GM19324 (cell line): Measurements from ENCODE around the gene PTPRK.

ENCODE experiments used
- ATAC-seq: cut with Tn5 transposase; IDR thresholded peaks from one replicate; pipeline ENCODE4 v1.9.1; 2021; ENCODE audit warnings: mild to moderate bottlenecking, moderate library complexity; ENCODE audit not compliant: unreplicated experiment, low FRiP score

PTPRK gene

DNA sequence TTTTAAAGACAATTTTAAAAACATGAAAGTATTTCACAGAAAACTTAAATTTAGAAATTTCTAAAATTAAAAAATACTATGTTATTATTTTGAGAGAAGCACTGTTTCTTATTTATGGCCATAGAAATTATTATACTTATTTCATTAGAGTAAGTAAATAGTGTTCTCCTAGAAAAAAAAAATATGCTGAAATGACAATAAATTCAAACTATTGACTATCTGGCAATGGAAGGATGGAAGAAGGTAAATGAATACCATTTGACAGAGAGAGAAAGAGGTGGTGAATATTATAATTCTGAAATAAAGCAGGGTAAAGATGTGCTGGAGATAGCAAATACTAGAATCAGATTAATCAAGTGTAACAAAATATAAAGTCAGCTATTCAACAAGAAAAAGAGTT is 294.8 kb downstream of the PTPRK start:
- ATAC-seq = no peak

DNA sequence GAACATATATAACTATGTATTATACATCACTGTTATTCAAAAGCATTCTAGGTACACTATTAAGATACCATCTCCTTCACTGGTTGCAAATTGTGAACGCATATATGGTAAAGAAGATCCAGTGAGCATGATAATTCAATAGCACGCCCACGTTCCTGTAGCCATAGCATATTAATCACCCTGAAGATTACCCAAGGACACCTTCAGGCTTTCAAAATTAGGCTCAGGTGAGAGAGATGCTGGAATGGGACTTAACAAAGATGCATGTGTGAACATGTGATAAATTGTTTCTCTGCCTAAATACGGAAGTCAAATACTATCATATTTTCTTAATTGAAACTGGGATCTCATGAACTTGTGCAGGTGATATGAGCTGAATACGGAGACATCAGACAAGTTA is 303.5 kb downstream of the PTPRK start:
- ATAC-seq = no peak

DNA sequence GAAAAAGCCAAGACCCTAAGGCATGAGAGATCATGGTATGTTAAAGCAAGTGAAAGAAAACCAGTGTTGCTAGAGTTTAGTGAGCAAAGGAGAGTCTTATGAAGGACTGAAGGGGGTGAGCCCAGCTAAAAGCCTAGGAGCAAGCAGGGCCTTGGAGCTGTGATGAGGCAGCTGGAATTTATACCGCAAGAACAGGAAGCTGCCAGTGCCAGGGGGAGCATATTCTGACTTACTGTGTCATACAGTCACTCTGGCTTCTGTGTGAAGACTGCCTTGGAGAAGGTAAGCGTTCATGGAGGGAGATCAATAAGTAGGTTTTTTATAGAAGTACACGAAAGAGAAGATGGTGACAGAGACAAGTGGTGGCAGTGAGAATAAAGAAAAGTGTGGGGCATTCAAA is 310.6 kb downstream of the PTPRK start:
- no peak for ATAC-seq

DNA sequence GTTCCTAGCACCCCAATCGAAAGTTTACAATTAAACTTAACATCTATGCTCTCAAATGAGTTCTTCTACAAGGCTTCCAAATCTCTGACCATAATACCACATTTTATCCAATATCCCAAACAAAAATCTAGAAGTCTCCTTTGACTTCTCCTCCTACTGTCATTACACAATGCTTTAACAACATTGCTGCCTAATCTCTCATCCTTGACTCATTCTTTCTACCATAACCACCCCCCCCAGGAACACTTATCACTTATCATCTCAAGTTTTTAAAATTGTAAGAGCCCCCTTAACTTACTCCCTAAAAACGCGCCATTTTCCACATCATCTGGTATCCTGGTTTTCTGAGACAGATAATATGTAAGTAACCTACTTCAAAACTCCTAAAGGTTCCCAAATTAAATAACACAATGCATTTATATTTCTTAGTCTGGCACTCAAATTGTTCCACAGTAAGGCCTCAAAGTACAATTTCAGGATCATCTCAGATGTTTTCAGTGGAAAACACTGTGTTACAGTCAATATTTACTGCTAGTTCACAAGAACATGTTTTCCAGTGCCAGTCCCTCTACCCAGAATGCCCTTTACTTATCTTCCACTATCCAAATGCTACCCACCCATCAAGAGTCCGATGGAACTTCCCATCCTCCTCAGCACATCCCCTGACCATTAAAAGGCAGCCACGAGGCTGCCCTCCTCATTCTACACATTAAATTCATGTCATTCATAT is 311.4 kb downstream of the PTPRK start:
- no peak for ATAC-seq

DNA sequence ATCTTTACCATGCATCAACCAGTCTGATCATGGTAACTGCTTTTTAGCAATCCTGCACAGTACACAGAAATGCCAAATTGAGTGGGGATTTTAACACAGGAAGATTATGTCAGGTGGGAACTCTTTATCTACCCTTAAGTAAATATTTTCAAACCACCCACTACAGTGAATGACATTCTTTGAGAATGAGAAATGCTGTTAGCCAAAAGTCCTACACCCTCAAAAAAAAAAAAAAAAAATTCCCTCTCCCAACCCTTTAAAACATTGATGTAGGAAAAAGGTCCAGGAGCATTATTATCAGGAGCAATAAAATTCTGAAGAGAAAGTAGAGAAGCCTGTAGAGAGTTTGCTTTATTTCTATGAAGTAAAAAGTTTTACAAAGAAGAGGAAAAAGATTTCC is 312.3 kb downstream of the PTPRK start:
- ATAC-seq = no peak

DNA sequence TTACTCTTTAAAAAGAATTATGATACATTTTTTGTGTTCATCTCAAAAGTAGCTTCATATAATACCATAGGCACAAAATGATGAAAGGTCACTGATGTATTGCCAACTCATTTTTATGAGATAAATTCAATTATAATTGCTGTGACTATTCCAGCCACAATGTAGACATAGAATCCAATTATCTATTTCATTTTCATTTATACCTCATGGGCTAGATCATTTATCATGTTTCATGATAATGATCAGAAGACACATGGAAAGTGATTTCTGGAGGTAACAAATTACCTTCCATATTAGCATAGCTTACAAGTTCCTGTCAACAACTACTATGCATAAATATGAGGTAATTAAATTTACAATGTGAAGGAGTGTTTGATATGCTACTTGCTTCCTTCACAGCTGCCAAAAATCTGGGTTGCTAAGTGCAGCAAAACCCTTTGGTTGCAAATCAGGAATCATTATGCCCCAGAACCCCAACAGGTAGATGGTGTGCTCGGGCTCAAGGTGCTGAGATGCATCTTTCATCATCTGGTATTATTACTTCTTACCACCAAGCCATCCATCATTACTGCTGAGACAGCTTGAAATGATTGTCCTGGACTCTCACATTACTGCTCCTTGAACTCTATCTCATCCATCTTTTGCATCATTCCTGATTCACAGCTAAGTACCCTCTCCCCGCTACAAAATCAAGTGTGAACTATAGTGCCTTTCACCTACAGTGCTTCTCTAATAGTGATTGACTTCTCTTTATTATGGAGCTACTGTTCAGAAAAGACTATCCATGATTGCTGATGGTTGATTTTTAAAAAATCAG is 313.6 kb downstream of the PTPRK start:
- no peak for ATAC-seq

DNA sequence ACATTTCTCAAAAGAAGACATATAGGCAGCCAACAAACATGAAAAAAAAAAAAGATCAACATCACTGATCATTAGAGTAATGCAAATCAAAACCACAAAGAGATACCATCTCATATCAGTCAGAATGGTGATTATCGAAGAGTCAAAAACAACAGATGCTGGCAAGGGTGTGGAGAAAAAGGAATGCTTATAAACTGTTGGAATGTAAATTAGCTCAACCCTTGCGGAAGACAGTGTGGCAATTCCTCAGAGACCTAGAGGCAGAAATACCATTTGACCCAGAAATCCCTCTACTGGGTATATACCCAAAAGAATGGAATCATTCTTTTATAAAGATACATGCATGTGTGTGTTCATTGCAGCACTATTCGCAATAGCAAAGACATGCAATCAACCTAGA is 315.8 kb downstream of the PTPRK start:
- ATAC-seq = no peak

DNA sequence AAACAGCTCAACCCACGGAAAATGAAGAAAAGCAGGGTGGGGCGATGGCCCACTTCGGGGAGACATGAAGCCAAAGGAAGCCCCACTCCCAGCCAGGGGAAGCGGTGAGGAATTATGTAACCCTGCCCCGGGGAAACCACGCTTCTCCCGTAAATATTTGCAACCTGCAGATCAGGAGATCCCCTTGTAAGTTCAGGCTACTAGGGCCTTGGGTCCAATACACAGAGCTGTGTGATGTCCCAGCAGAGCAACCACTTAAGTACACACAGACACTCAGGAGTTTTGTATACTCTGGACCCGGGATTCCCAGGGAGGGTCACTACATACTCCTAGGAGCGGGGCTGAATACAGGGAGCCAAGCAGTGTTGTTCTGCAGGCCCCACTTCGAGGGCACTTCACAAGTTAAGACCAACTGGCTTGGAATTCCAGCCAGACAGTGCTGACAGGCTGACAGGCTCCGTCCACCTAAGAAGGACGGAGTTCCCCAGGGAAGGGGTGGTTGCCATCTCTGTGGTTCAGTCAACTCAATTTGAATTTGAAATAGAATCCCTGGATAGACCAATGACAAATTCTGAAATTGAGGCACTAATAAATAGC is 318.1 kb downstream of the PTPRK start:
- no peak for ATAC-seq

DNA sequence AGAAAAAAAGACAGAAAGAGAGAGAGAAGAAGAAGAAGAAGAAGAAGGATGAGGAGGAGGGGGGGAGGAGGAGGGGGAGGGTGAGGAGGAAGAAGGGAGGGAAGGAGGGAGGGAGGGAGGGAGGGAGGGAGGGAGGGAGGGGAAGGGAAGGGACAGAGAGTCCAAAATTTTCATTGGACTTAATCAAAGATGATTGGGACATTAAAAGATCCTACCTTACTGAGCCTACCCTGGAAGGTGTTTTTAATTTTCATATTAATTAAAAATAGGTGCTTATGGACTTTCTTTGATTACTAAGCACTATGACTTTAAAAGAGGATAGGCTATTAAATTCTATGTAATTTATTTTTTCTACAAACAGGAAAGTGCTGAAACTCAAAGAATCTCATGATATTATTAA is 319.6 kb downstream of the PTPRK start:
- ATAC-seq = no peak

DNA sequence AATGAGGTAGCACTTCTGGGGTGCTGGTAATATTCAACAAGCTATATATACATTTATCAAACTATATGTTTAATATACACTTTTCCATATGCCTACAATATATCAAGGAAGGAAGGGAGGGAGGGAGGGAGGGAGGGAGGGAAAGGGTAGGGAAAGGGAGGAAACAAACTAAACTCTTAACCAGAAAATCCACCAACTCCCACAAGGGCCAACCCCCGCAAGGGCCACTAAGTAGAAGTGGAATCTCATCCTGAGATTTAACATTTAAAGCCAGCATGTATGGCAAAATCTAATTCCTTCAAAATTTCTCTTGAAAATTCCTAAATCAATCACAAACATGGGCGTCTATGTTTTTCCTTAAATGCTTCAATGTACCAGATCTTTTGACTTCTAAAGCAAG is 320.9 kb downstream of the PTPRK start:
- no peak for ATAC-seq

DNA sequence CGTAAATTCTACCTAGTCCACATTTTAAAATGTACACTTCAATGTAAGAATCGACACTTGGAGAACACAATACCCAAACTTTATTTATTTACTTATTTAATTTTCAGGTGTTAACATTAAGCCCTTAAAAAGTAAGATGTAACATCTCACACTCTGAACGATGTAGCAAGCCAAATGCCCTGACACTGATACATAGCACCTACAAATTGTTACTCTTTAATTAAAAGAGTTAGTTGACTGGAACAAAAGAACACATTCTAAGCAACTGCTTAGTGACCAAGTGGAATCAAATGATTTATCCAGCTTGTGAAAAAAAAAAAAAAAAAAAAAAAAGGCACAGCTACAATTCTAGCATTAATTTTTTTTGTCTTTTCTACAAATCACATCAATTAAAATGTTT is 327.4 kb downstream of the PTPRK start:
- no peak for ATAC-seq

DNA sequence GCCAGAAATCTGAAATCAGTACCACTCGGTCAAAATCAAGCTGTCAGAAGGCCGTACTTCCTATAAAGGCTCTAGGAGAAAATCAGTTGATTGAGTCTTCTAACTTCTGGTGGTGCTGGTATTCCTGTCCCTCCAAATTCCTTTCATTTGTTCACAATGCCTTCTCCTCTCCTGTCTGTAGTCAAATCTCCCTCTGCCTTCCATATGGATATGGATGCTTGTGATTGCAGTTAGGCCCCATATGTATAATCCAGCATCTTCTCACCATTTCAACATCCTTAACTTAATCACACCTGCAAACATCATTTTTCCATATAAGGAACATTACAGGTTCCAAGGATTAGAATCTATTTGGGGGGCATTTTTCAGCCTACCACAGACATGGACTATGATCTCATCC is 331.7 kb downstream of the PTPRK start:
- no peak for ATAC-seq

DNA sequence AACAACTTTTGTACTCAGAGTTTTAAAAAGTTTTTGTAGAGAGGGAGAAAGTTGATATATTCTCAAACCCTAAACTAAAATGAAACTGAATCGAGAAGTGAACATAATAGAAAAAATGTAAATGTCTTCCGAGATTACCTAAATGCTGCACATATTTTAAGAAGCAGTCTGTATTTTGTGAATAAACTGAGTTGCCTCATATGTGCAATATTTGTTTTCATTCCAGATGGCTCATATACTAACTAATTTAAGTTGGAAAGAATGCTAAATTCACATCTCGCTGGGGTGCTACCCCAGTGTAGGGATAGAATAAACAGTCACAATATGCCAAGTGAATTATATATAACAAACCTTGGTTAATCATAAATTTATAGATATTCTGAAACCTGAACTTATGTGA is 333.7 kb downstream of the PTPRK start:
- ATAC-seq = no peak

DNA sequence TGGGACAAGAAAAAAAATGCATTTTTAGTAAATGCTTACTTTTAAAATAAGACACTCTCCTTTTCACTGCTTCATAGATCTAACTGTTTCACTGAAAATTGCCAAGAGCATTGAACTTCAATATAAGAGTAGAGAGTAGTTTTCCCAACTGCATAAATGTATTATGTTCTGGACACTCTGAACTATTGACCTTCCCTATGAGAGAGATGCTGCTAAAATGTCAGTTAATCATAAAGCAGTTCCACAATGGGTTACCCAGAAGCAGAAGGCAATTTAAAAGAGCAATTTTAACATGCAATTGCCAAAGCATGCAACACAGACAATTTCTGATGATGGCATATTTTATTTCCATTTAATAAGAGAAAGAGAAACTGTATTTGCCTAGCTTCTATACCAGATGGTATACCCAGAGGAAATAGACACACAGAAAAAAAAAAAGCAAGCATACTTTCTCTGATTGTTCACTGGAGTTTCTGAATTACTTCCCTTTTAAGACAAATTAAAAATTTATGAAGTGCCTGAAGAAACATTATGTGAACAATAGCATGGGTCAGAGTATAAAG is 340.4 kb downstream of the PTPRK start:
- no peak for ATAC-seq

DNA sequence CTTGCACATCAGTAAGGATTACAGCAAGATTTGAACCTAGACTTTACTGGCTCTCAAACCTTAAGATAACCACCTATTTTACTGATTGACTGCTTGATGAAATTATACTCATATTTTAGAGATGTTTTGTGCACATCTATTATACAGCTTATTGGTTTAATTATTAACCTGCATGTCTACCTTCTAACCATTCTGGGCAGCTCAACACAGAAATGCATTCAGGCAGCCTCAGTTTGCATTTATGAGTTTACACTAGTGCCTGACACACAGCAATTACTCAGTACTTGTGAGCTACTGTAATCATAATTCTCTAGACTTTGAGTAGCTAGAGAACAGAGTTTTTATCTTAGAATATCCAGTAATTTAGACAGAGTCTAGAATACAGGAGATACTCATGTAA is 345.7 kb downstream of the PTPRK start:
- ATAC-seq = no peak

DNA sequence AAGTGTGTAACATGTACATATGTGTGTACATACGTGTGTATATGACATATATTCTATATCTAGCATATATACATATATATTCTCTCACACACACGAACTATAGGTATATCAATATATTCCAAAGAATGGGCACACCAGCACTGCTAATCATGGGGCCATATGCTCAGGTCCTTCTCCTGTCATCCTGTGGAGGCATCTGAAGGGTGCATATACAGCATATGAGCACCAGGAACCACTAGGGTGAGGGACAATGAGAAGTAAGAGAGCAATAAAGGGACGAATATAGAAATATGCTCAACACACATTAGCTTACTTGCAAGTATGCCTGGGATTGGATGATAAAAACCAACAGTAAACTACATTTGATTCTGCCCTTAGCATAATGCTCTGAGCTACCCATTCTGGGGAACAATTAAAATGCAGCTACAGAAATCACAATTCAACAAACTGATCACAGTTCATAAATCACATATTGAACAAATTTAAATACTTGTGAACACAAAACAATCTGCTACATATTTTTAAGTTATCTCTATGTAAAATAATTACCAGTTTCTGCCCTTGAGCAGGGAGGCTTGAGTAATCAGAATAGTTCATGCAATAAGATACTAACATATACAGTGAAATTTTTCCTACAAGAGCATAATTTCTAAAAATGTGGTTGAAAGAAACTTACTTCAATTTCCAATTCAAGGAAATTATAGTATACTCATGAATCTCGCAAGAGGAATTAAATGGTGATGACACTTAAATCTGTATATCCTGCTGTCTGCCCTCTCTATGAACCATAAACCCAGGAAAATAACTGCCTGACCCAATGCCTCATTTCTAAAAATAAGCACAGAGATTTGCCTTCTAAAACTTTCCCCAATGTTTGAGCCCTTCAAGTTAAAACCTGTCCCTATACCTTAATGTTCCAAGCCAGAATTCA is 347.4 kb downstream of the PTPRK start:
- no peak for ATAC-seq

DNA sequence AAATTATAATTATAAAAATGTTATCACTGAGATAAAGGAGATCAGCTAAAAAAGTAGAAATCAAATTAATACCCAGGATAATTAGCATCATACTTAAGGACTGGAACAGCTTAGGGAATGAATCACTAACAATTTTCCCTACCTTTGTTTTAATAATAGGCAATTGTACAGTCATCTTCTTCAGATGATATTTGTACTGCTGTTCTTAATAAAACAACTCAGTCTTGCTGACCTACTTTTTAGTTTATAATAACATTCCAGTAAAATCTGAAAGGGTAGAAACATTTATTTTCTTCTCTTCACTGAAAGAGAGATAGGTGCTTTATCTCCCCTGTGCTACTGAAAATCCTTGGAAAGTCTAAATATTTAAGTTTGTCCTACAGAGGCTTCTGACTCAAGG is 348.3 kb downstream of the PTPRK start:
- ATAC-seq = no peak

DNA sequence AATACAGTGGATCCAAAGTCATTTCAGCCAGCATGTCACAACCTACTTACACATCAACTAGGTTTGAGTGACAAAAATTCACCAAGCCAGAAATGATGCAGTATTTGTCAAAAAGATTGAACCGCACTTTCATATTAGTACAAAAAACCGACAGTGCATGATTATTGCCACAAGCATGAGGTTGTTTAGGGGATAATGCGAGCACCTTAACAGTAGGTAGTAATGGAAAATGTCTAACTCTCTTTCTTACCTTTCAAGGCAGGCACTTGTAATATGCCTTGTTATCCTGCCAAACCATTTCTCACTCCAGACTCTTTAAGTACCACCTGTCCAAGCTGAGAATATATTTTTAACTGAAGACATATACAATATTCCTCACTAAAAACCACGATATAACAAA is 349.2 kb downstream of the PTPRK start:
- no peak for ATAC-seq

DNA sequence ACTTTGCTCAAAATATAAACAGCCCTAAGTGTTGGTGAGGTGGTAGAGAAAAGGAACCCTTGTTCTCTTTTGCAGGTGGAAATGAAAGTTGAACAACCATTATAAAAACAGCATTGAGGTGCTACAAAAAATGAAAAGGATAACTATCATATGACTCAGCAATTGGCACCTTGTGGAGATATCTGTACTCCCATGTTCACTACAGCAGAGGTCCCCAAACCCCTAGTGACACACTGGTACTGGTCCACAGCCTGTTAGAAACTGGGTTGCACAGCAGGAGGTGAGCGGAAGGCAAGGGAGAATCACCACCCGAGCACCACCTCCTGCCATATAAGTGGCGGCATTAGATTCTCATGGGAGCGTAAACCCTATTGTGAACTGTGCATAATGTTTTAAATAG is 352.2 kb downstream of the PTPRK start:
- no peak for ATAC-seq

DNA sequence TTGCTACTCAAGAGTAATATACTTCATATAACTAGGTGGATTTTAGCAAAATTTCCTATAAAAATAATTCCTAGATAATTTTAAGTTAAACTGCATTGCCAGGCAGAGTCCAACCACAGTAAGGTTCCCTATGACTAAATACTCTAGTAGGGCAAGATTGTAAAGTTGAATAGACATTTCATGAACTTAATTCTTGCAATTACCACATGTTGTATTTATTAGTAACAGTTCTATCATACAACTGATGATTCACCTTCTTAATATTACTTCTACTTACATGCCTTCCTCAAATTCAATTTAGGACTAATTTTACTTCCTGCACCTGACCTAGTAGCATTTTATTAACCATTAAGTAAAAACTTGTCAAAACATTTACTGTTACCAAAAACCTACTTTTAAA is 352.8 kb downstream of the PTPRK start:
- ATAC-seq = no peak
